COLO668 (cell line): Measurements from ENCODE around the gene DYRK1A.

Experiments
- DNase-seq: peaks from one replicate; lab custom pipeline; 2025; ENCODE audit not compliant: unreplicated experiment; lab: John Stamatoyannopoulos, UW

Gene DYRK1A

GRCh38 chr21:37384416-37384815 lies 17.8 kb downstream of the DYRK1A start:
- DNase-seq: no peak

- DNase-seq: no peak
Measured at GRCh38 chr21:37385179-37385765, 18.7 kb downstream of the DYRK1A start.

- no peak for DNase-seq
Measured at GRCh38 chr21:37386151-37386550, 19.6 kb downstream of the DYRK1A start.

GRCh38 chr21:37389456-37389855 lies 22.9 kb downstream of the DYRK1A start:
- no peak for DNase-seq

GRCh38 chr21:37391666-37392065 lies 25.1 kb downstream of the DYRK1A start:
- DNase-seq: no peak

GRCh38 chr21:37392441-37392840 lies 25.9 kb downstream of the DYRK1A start:
- no peak for DNase-seq

GRCh38 chr21:37393030-37393429 lies 26.5 kb downstream of the DYRK1A start:
- no peak for DNase-seq

- no peak for DNase-seq
Measured at GRCh38 chr21:37393786-37394185, 27.2 kb downstream of the DYRK1A start.

- no peak for DNase-seq
Measured at GRCh38 chr21:37395961-37396360, 29.4 kb downstream of the DYRK1A start.

- DNase-seq: no peak
Measured at GRCh38 chr21:37396855-37397254, 30.3 kb downstream of the DYRK1A start.

GRCh38 chr21:37398697-37399096 lies 32.1 kb downstream of the DYRK1A start:
- no peak for DNase-seq

- no peak for DNase-seq
Measured at GRCh38 chr21:37402251-37402867, 35.8 kb downstream of the DYRK1A start.

GRCh38 chr21:37405629-37406028 lies 39.1 kb downstream of the DYRK1A start:
- no peak for DNase-seq

GRCh38 chr21:37407719-37408420 lies 41.3 kb downstream of the DYRK1A start:
- DNase-seq: no peak

GRCh38 chr21:37408464-37409193 lies 42.1 kb downstream of the DYRK1A start:
- no peak for DNase-seq

GRCh38 chr21:37410639-37411038 lies 44.1 kb downstream of the DYRK1A start:
- no peak for DNase-seq

- DNase-seq: no peak
Measured at GRCh38 chr21:37412603-37413360, 46.2 kb downstream of the DYRK1A start.

- DNase-seq: no peak
Measured at GRCh38 chr21:37413553-37414291, 47.1 kb downstream of the DYRK1A start.

GRCh38 chr21:37414292-37415253 lies 48.0 kb downstream of the DYRK1A start:
- DNase-seq: no peak
